Measurements from ENCODE around the gene IQCF2. TPM values are rescaled to one million over a fixed set of nuclear protein-coding genes. Genes with fewer than 3 reads are reported as not detected.

Gene IQCF2
- total RNA-seq, 2 donors from 2014 or later = not detected

DNA sequence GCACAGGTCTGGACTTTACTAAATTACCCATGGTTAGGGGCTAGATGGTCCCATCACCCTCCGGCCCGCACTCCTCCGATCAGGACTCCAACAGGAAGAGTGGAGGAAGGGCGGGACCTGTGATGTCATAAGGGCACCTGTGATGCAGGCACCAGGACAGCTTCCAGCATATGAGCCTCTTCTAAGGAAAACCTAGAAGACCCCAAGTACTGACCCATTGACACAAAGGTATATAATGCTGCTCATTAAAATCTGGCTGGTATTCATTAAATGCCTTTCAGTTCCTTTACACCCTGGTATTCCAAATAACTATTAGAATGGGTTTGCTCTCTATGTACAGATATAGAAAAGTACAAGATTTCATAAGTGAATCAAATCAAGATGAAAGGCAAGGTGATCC is 14.1 kb downstream of the IQCF2 start, which contains the start of gene IQCF5:
Gene IQCF5, minus strand, starts transcription at position 101 of the 400 bp plus-strand sequence. Its CDS starts 70 bp downstream, at position 31.
- H3K27ac ChIP-seq = no peak within 1 kb of the TSS
- intact Hi-C loops (cut with DNase I) = no loop called here
- H3K27me3 ChIP-seq = no peaks in the 10 kb centered on the region
- no peaks in the 10 kb centered on the region for H3K9me3 ChIP-seq
- no peaks in the 10 kb centered on the region for H3K36me3 ChIP-seq
- DNase-seq = no peak
- H3K4me1 ChIP-seq = no peaks in the 10 kb centered on the region
- TF ChIP-seq, protein P1, sequence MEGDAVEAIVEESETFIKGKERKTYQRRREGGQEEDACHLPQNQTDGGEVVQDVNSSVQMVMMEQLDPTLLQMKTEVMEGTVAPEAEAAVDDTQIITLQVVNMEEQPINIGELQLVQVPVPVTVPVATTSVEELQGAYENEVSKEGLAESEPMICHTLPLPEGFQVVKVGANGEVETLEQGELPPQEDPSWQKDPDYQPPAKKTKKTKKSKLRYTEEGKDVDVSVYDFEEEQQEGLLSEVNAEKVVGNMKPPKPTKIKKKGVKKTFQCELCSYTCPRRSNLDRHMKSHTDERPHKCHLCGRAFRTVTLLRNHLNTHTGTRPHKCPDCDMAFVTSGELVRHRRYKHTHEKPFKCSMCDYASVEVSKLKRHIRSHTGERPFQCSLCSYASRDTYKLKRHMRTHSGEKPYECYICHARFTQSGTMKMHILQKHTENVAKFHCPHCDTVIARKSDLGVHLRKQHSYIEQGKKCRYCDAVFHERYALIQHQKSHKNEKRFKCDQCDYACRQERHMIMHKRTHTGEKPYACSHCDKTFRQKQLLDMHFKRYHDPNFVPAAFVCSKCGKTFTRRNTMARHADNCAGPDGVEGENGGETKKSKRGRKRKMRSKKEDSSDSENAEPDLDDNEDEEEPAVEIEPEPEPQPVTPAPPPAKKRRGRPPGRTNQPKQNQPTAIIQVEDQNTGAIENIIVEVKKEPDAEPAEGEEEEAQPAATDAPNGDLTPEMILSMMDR (IDR thresholded peaks at IDR 0.05) = no peak
- no peak within 1 kb of the TSS for H3K9ac ChIP-seq (ENCODE audit: low read depth in 2 of 2, low read length in 2 of 2)
- H3K4me3 ChIP-seq = no peak within 1 kb of the TSS

DNA sequence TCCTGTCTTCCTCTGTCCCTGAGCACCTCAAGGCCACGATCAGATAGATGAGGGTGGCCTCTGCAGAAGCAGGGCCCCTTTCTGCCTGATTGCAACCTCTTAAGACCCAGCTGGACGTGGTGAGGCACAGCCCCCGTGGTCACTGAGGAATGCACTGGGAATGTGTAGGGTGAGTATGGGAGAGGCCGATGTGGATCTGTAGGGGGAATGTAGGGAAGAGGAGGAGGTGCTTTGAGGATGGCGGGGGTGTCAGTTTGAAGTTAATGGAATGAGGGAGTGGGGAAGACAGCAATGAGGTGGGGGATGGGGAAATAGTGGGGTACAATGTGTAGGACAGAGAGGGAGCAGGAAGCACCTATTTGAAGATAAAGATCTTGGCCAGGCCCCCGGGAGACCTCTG is 14.8 kb downstream of the IQCF2 start:
- H3K27ac ChIP-seq = no peak overlapping the region
- no peaks in the 10 kb centered on the region for H3K9me3 ChIP-seq
- no peaks in the 10 kb centered on the region for H3K27me3 ChIP-seq
- no peak overlapping the region for H3K9ac ChIP-seq (ENCODE audit: low read depth in 2 of 2, low read length in 2 of 2)
- DNase-seq = no peak
- H3K4me1 ChIP-seq = no peaks in the 10 kb centered on the region
- TF ChIP-seq, protein P1 (IDR thresholded peaks at IDR 0.05) = no peak
- H3K4me3 ChIP-seq = no peak overlapping the region
- intact Hi-C loops (cut with DNase I) = no loop called here
- H3K36me3 ChIP-seq = no peaks in the 10 kb centered on the region

DNA sequence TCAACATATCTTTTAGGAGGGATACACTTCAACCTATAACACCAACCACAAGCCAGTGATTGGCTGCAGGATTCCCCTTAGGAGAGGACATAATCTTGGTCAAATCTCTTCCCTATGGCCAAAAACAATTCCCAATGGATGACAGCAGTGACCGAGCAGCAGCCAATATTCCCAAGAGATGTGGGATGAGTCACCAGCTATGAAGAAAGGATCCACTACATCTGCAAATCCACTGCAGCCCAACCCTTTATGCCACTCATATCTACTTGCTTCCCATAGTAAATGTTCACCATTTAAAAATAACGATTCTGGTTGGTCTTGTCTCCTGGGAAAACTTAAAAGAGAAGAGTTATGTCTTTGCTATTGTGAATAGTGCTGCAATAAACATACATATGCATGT is 18.5 kb downstream of the IQCF2 start:
- Histone ChIP-seq H3K27me3 (no peaks in the 10 kb centered on the region), H3K4me1 (no peaks in the 10 kb centered on the region), H3K27ac (no peak overlapping the region), H3K4me3 (no peak overlapping the region), H3K36me3 (no peaks in the 10 kb centered on the region), H3K9me3 (no peaks in the 10 kb centered on the region), H3K9ac (ENCODE audit: low read depth in 2 of 2, low read length in 2 of 2) (no peak overlapping the region)
- no peak for DNase-seq
- TF ChIP-seq, protein P1 (IDR thresholded peaks at IDR 0.05) = no peak
- intact Hi-C loops (cut with DNase I) = no loop called here

DNA sequence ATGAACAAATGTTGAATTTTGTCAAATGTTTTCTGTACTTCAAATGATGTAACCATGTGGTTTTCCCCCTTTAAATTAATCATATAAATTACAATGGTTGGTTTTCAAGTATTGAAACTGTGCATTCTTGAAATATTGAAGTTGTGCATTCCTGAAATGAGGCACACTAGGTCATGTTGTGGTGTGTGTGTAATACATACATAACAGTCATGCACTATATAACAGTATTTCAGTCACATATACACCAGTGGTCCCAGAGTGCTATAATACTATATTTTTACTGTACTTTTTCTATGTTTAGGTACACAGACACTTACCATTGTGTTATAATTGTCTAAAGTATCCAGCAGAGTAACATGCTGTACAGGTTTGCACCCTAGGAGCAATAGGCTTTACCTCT is 25.0 kb downstream of the IQCF2 start:
- H3K9ac ChIP-seq (ENCODE audit: low read depth in 2 of 2, low read length in 2 of 2) = no peak overlapping the region
- H3K4me3 ChIP-seq = no peak overlapping the region
- H3K4me1 ChIP-seq = no peaks in the 10 kb centered on the region
- TF ChIP-seq, protein P1 (IDR thresholded peaks at IDR 0.05) = no peak
- DNase-seq = no peak
- H3K27ac ChIP-seq = no peak overlapping the region
- intact Hi-C loops (cut with DNase I) = no loop called here
- H3K9me3 ChIP-seq = no peaks in the 10 kb centered on the region
- no peaks in the 10 kb centered on the region for H3K27me3 ChIP-seq
- H3K36me3 ChIP-seq = no peaks in the 10 kb centered on the region

DNA sequence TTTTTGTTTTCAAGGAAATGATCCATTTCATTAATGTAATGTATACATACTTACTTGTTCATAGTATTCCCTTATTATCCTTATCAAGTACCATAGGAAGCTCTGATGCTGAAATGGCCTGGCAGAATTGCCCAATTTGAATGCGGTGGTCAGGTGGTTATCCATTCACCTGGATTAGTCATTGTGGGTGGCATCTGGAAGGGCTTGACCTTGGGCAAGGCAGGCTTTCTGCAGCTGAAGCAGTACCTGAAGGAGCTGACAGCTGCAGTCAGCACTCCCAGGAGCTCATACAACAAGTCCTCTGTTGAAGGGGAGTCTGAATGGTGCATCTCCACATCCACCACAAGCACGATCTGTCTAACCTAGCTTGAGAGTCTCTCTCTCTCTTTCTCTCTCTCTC is 26.2 kb downstream of the IQCF2 start:
- H3K9ac ChIP-seq (ENCODE audit: low read depth in 2 of 2, low read length in 2 of 2) = no peak overlapping the region
- H3K9me3 ChIP-seq = no peaks in the 10 kb centered on the region
- no peak overlapping the region for H3K27ac ChIP-seq
- H3K4me3 ChIP-seq = no peak overlapping the region
- no peak for DNase-seq
- H3K27me3 ChIP-seq = no peaks in the 10 kb centered on the region
- TF ChIP-seq, protein P1 (IDR thresholded peaks at IDR 0.05) = no peak
- intact Hi-C loops (cut with DNase I) = no loop called here
- H3K36me3 ChIP-seq = no peaks in the 10 kb centered on the region
- no peaks in the 10 kb centered on the region for H3K4me1 ChIP-seq

Data from colonic mucosa (tissue), 4 donors.